Loucy (cell line): Measurements from ENCODE around the gene CPB1.

Experiments used
- H2AFZ ChIP-seq: fragments of 200-600 bp; sonication (generic); 2 replicates; pipeline ENCODE4 v1.6.0; 2016; ENCODE audit warnings: antibody characterized with exemption, mild to moderate bottlenecking, low read length, moderate library complexity
- H3F3A ChIP-seq: fragments of 200-600 bp; 2 replicates; pipeline ENCODE4 v1.6.0; 2016; ENCODE audit warnings: antibody characterized with exemption, low read depth, mild to moderate bottlenecking
- H3K27me3 ChIP-seq: fragments of 200-600 bp; sonication (generic); 2 replicates; pipeline ENCODE4 v1.6.1; 2014; ENCODE audit warnings: low read length, mild to moderate bottlenecking; ENCODE audit not compliant: insufficient read depth, poor library complexity, severe bottlenecking
- H3K36me3 ChIP-seq: fragments of 200-600 bp; sonication (generic); 2 replicates; pipeline ENCODE4 v1.6.1; 2016; ENCODE audit warnings: low read length; ENCODE audit not compliant: insufficient read depth
- H3K4me1 ChIP-seq: fragments of 200-600 bp; sonication (generic); 2 replicates; pipeline ENCODE4 v1.5.1; 2014; ENCODE audit warnings: low read length, mild to moderate bottlenecking; ENCODE audit not compliant: insufficient read depth, poor library complexity, severe bottlenecking
- H3K4me2 ChIP-seq: fragments of 200-600 bp; sonication (generic); 2 replicates; pipeline ENCODE4 v1.6.0; 2014; ENCODE audit warnings: antibody characterized with exemption, low read length, low read depth, mild to moderate bottlenecking; ENCODE audit not compliant: poor library complexity, severe bottlenecking
- H3K4me3 ChIP-seq: fragments of 200-600 bp; sonication (generic); 2 replicates; pipeline ENCODE4 v1.5.1; 2014; ENCODE audit warnings: low read length, mild to moderate bottlenecking, mixed read lengths; ENCODE audit not compliant: poor library complexity, severe bottlenecking
- H3K79me2 ChIP-seq: fragments of 200-600 bp; sonication (generic); 2 replicates; pipeline ENCODE4 v1.6.1; 2014; ENCODE audit warnings: low read length; ENCODE audit not compliant: insufficient read depth
- H3K9ac ChIP-seq: fragments of 200-600 bp; sonication (generic); 2 replicates; pipeline ENCODE4 v1.6.0; 2014; ENCODE audit warnings: mild to moderate bottlenecking, low read depth, low read length, moderate library complexity; ENCODE audit not compliant: poor library complexity, severe bottlenecking
- H3K9me2 ChIP-seq: fragments of 200-600 bp; sonication (generic); replicated peaks from 2 replicates; pipeline ENCODE4 v1.6.1; 2016; ENCODE audit warnings: low read depth, low read length, mixed read lengths
- H3K9me3 ChIP-seq: fragments of 200-600 bp; sonication (generic); 2 replicates; pipeline ENCODE4 v1.6.1; 2014; ENCODE audit warnings: mild to moderate bottlenecking, antibody characterized with exemption, low read length, low read depth; ENCODE audit not compliant: insufficient read depth
- H4K20me1 ChIP-seq: fragments of 200-600 bp; sonication (generic); 2 replicates; pipeline ENCODE4 v1.6.0; 2014; ENCODE audit warnings: antibody characterized with exemption, low read length, mild to moderate bottlenecking; ENCODE audit not compliant: insufficient read depth, poor library complexity, severe bottlenecking
- EZH2phosphoT487 ChIP-seq: fragments of 200-600 bp; IDR thresholded peaks from 2 replicates; pipeline ENCODE4 v1.6.1; 2018; ENCODE audit warnings: antibody characterized with exemption, mild to moderate bottlenecking, moderate library complexity, borderline replicate concordance
- TF ChIP-seq, protein P1 (sequence below): fragments of 200-600 bp; sonication (generic); conservative IDR thresholded peaks from 2 replicates; pipeline ENCODE4 v1.5.1; 2014; ENCODE audit warnings: mild to moderate bottlenecking, antibody characterized with exemption, low read length

CPB1 gene

DNA sequence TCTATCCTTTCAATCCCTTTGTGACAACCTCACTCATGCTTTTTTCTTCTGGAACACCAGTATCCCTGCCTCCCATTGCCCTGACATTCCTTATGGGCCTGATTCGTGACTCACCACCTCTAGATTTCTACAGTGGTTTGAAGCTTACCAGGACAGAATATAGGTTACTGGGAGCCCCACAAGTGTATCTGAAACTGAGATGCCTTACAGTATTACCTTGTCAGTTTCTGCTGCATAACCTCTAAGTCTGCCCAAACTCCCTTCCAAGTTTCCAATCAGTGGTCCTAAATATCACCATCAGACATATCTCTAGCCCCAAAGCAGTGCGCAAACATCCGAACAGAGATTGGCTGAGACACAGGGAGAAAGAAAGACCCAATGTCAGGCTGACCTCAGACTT lies 5.6 kb downstream of the CPB1 start:
- TF ChIP-seq, protein P1, sequence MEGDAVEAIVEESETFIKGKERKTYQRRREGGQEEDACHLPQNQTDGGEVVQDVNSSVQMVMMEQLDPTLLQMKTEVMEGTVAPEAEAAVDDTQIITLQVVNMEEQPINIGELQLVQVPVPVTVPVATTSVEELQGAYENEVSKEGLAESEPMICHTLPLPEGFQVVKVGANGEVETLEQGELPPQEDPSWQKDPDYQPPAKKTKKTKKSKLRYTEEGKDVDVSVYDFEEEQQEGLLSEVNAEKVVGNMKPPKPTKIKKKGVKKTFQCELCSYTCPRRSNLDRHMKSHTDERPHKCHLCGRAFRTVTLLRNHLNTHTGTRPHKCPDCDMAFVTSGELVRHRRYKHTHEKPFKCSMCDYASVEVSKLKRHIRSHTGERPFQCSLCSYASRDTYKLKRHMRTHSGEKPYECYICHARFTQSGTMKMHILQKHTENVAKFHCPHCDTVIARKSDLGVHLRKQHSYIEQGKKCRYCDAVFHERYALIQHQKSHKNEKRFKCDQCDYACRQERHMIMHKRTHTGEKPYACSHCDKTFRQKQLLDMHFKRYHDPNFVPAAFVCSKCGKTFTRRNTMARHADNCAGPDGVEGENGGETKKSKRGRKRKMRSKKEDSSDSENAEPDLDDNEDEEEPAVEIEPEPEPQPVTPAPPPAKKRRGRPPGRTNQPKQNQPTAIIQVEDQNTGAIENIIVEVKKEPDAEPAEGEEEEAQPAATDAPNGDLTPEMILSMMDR = no peak
- TF ChIP-seq EZH2phosphoT487 = no peak
- no peaks in the 10 kb centered on the region for H3K36me3 ChIP-seq

DNA sequence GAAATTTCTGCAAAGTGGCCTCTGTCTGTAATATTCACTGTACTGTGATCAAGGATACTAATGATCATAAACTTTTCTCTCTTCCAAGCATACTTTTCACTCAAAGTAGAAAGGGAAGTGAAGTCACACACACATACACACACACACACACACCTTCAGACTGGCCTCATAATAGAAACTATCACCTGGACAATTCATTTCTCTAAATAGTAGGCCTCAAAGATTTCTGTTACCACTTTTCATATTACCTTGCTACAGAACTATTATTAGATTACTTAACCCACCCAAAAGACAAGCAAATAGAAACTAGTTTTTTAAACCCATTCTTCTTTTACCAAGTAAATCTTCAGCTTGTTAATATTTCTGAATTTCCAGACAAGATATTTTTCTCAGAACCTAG lies 12.2 kb downstream of the CPB1 start:
- no peaks in the 10 kb centered on the region for H3K9me2 ChIP-seq
- H3K36me3 ChIP-seq = no peaks in the 10 kb centered on the region
- no peak overlapping the region for H3K4me3 ChIP-seq
- H2AFZ ChIP-seq = no peak overlapping the region
- TF ChIP-seq EZH2phosphoT487 = no peak
- TF ChIP-seq, protein P1 = no peak
- no peaks in the 10 kb centered on the region for H4K20me1 ChIP-seq
- no peak overlapping the region for H3K9ac ChIP-seq
- H3K9me3 ChIP-seq = no peaks in the 10 kb centered on the region
- H3K4me2 ChIP-seq = no peak overlapping the region
- H3K79me2 ChIP-seq = no peaks in the 10 kb centered on the region
- H3K4me1 ChIP-seq = no peaks in the 10 kb centered on the region
- H3F3A ChIP-seq = no peaks in the 10 kb centered on the region
- H3K27me3 ChIP-seq = no peaks in the 10 kb centered on the region

More for the DNA sequence above, 5.6 kb downstream of the CPB1 start:
- H3K4me3 ChIP-seq = no peak overlapping the region
- H3K4me2 ChIP-seq = no peak overlapping the region
- H2AFZ ChIP-seq = no peak overlapping the region
- no peaks in the 10 kb centered on the region for H3K27me3 ChIP-seq
- H3K4me1 ChIP-seq = peaks cover 16% of the 10 kb centered on the region
- no peaks in the 10 kb centered on the region for H3K9me3 ChIP-seq
- no peaks in the 10 kb centered on the region for H3K79me2 ChIP-seq
- no peaks in the 10 kb centered on the region for H3F3A ChIP-seq
- no peak overlapping the region for H3K9ac ChIP-seq
- H3K9me2 ChIP-seq = no peaks in the 10 kb centered on the region
- no peaks in the 10 kb centered on the region for H4K20me1 ChIP-seq

GRCh38 chr3:148840451-148840850 lies 12.8 kb downstream of the CPB1 start:
- TF ChIP-seq, protein P1 = no peak
- no peak for TF ChIP-seq EZH2phosphoT487
- Histone ChIP-seq H2AFZ (no peak overlapping the region), H3K4me3 (no peak overlapping the region), H3K4me2 (no peak overlapping the region), H3K9ac (no peak overlapping the region), H3K9me3 (no peaks in the 10 kb centered on the region), H3K79me2 (no peaks in the 10 kb centered on the region), H4K20me1 (no peaks in the 10 kb centered on the region), H3F3A (no peaks in the 10 kb centered on the region), H3K4me1 (no peaks in the 10 kb centered on the region), H3K36me3 (no peaks in the 10 kb centered on the region), H3K9me2 (no peaks in the 10 kb centered on the region), H3K27me3 (no peaks in the 10 kb centered on the region)
